ENCODE measurements around the gene VAV1.
"Not testable (repeated sequence)": the region's sequence is repeated elsewhere in the genome, so short reads cannot be mapped to it uniquely, and the experiment has no call there.

VAV1 gene

GRCh38 chr19:6772866-6773322 is 386 bp downstream of the VAV1 start:
- no peaks in the 10 kb centered on the region for H3K36me3 ChIP-seq (ENCODE audit: control insufficient read depth in 1 of 2, insufficient read depth in 2 of 2, low read depth in 1 of 2, low read length in 2 of 2)
- H3K27ac ChIP-seq (ENCODE audit: low read length, poor library complexity, severe bottlenecking) = no peak overlapping the region
- H2BK12ac ChIP-seq (ENCODE audit: low read length in 2 of 2) = no peak overlapping the region
- H3K9me3 ChIP-seq (ENCODE audit: control insufficient read depth, low read length) = no peaks in the 10 kb centered on the region
- no peak overlapping the region for H3K4ac ChIP-seq (ENCODE audit: low read depth in 1 of 2, low read length in 2 of 2)
- no peak overlapping the region for H4K91ac ChIP-seq (ENCODE audit: low read length)
- peaks cover 5 to 14% of the 10 kb centered on the region in 2 experiments for H3K27me3 ChIP-seq (ENCODE audit: control insufficient read depth in 1 of 2, insufficient read depth in 1 of 2, low read length in 2 of 2)
- no peak overlapping the region for H2BK5ac ChIP-seq (ENCODE audit: low read depth, low read length, poor library complexity, severe bottlenecking)
- H4K8ac ChIP-seq (ENCODE audit: low read length) = no peak overlapping the region
- H3K4me1 ChIP-seq (ENCODE audit: control insufficient read depth, insufficient read depth, low read depth, low read length) = peaks cover under 1% of the 10 kb centered on the region
- H3K4me2 ChIP-seq (ENCODE audit: low read length, poor library complexity, severe bottlenecking) = no peak overlapping the region
- no peak overlapping the region for H2AK5ac ChIP-seq (ENCODE audit: low read length, severe bottlenecking)
- no peak overlapping the region for H2BK120ac ChIP-seq (ENCODE audit: low read depth, low read length)
- no peak overlapping the region for H2AFZ ChIP-seq (ENCODE audit: low read depth, low read length)
- DNase-seq = no peak
- H3K18ac ChIP-seq (ENCODE audit: low read depth in 1 of 2, low read length in 2 of 2) = no peak overlapping the region
- no peak overlapping the region for H2BK15ac ChIP-seq (ENCODE audit: low read depth, poor library complexity, severe bottlenecking)
- no peak overlapping the region for H3K9ac ChIP-seq (ENCODE audit: low read length)
- WGBS = 88% methylated on average over 14 of the region's 14 CpGs
- H3K79me1 ChIP-seq (replicated peaks; ENCODE audit: low read length, poor library complexity, severe bottlenecking) = no peaks in the 10 kb centered on the region
- no peak overlapping the region for H3K4me3 ChIP-seq (ENCODE audit: insufficient read depth in 1 of 2, low read depth in 1 of 2, low read length in 2 of 2)
- H3K23ac ChIP-seq (ENCODE audit: low read length in 2 of 2) = no peak overlapping the region
- H3K14ac ChIP-seq (ENCODE audit: low read length in 2 of 2) = no peak overlapping the region

- Histone ChIP-seq H3K36me3 (ENCODE audit: control insufficient read depth in 1 of 2, insufficient read depth in 2 of 2, low read depth in 1 of 2, low read length in 2 of 2) (no peaks in the 10 kb centered on the region), H3K27ac (ENCODE audit: low read length, poor library complexity, severe bottlenecking) (no peak overlapping the region), H2AK5ac (ENCODE audit: low read length, severe bottlenecking) (no peak overlapping the region), H3K18ac (ENCODE audit: low read depth in 1 of 2, low read length in 2 of 2) (no peak overlapping the region), H4K91ac (ENCODE audit: low read length) (no peak overlapping the region), H3K23ac (ENCODE audit: low read length in 2 of 2) (no peak overlapping the region), H2BK120ac (ENCODE audit: low read depth, low read length) (no peak overlapping the region), H2AFZ (ENCODE audit: low read depth, low read length) (no peak overlapping the region), H3K9me3 (ENCODE audit: control insufficient read depth, low read length) (no peaks in the 10 kb centered on the region), H3K4me3 (ENCODE audit: insufficient read depth in 1 of 2, low read depth in 1 of 2, low read length in 2 of 2) (no peak overlapping the region), H3K14ac (ENCODE audit: low read length in 2 of 2) (no peak overlapping the region), H3K4ac (ENCODE audit: low read depth in 1 of 2, low read length in 2 of 2) (no peak overlapping the region), H3K4me1 (ENCODE audit: control insufficient read depth, insufficient read depth, low read depth, low read length) (no peaks in the 10 kb centered on the region), H2BK12ac (ENCODE audit: low read length in 2 of 2) (no peak overlapping the region), H2BK15ac (ENCODE audit: low read depth, poor library complexity, severe bottlenecking) (no peak overlapping the region), H3K4me2 (ENCODE audit: low read length, poor library complexity, severe bottlenecking) (no peak overlapping the region), H2BK5ac (ENCODE audit: low read depth, low read length, poor library complexity, severe bottlenecking) (no peak overlapping the region), H3K27me3 (ENCODE audit: control insufficient read depth in 1 of 2, insufficient read depth in 1 of 2, low read length in 2 of 2) (peaks cover 4 to 10% of the 10 kb centered on the region in 2 experiments), H3K79me1 (replicated peaks; ENCODE audit: low read length, poor library complexity, severe bottlenecking) (no peaks in the 10 kb centered on the region), H3K9ac (ENCODE audit: low read length) (no peak overlapping the region), H4K8ac (ENCODE audit: low read length) (no peak overlapping the region)
- WGBS = 85% methylated on average over 8 of the region's 8 CpGs
- DNase-seq = no peak
Measured at GRCh38 chr19:6773323-6773931, 919 bp downstream of the VAV1 start.

GRCh38 chr19:6774821-6775707 is 2.6 kb downstream of the VAV1 start:
- no peak overlapping the region for H3K4me3 ChIP-seq (ENCODE audit: insufficient read depth in 1 of 2, low read depth in 1 of 2, low read length in 2 of 2)
- no peak overlapping the region for H4K91ac ChIP-seq (ENCODE audit: low read length)
- no peak overlapping the region for H3K14ac ChIP-seq (ENCODE audit: low read length in 2 of 2)
- no peak overlapping the region for H2AFZ ChIP-seq (ENCODE audit: low read depth, low read length)
- H3K4me2 ChIP-seq (ENCODE audit: low read length, poor library complexity, severe bottlenecking) = no peak overlapping the region
- H2BK15ac ChIP-seq (ENCODE audit: low read depth, poor library complexity, severe bottlenecking) = no peak overlapping the region
- no peaks in the 10 kb centered on the region for H3K9me3 ChIP-seq (ENCODE audit: control insufficient read depth, low read length)
- no peak overlapping the region for H2BK12ac ChIP-seq (ENCODE audit: low read length in 2 of 2)
- H4K8ac ChIP-seq (ENCODE audit: low read length) = no peak overlapping the region
- H3K9ac ChIP-seq (ENCODE audit: low read length) = no peak overlapping the region
- no peak overlapping the region for H2BK5ac ChIP-seq (ENCODE audit: low read depth, low read length, poor library complexity, severe bottlenecking)
- H2BK120ac ChIP-seq (ENCODE audit: low read depth, low read length) = no peak overlapping the region
- H3K23ac ChIP-seq (ENCODE audit: low read length in 2 of 2) = no peak overlapping the region
- no peak overlapping the region for H2AK5ac ChIP-seq (ENCODE audit: low read length, severe bottlenecking)
- H3K27ac ChIP-seq (ENCODE audit: low read length, poor library complexity, severe bottlenecking) = no peak overlapping the region
- peaks cover 4 to 7% of the 10 kb centered on the region in 2 experiments for H3K27me3 ChIP-seq (ENCODE audit: control insufficient read depth in 1 of 2, insufficient read depth in 1 of 2, low read length in 2 of 2)
- no peaks in the 10 kb centered on the region for H3K4me1 ChIP-seq (ENCODE audit: control insufficient read depth, insufficient read depth, low read depth, low read length)
- H3K4ac ChIP-seq (ENCODE audit: low read depth in 1 of 2, low read length in 2 of 2) = no peak overlapping the region
- DNase-seq = no peak
- no peak overlapping the region for H3K18ac ChIP-seq (ENCODE audit: low read depth in 1 of 2, low read length in 2 of 2)
- H3K79me1 ChIP-seq (replicated peaks; ENCODE audit: low read length, poor library complexity, severe bottlenecking) = no peaks in the 10 kb centered on the region
- WGBS = 70% methylated on average over 10 of the region's 11 CpGs
- no peaks in the 10 kb centered on the region for H3K36me3 ChIP-seq (ENCODE audit: control insufficient read depth in 1 of 2, insufficient read depth in 2 of 2, low read depth in 1 of 2, low read length in 2 of 2)

GRCh38 chr19:6776045-6776444 is 3.5 kb downstream of the VAV1 start:
- not testable (repeated sequence) for H2AK5ac ChIP-seq (ENCODE audit: low read length, severe bottlenecking); H3K9ac ChIP-seq (ENCODE audit: low read length); H3K4ac ChIP-seq (ENCODE audit: low read depth in 1 of 2, low read length in 2 of 2); DNase-seq; H3K4me2 ChIP-seq (ENCODE audit: low read length, poor library complexity, severe bottlenecking); H3K4me1 ChIP-seq (ENCODE audit: control insufficient read depth, insufficient read depth, low read depth, low read length); H3K27ac ChIP-seq (ENCODE audit: low read length, poor library complexity, severe bottlenecking); H2BK12ac ChIP-seq (ENCODE audit: low read length in 2 of 2); H3K27me3 ChIP-seq (ENCODE audit: control insufficient read depth in 1 of 2, insufficient read depth in 1 of 2, low read length in 2 of 2); H2AFZ ChIP-seq (ENCODE audit: low read depth, low read length); H3K9me3 ChIP-seq (ENCODE audit: control insufficient read depth, low read length); H3K79me1 ChIP-seq (replicated peaks; ENCODE audit: low read length, poor library complexity, severe bottlenecking); H3K14ac ChIP-seq (ENCODE audit: low read length in 2 of 2); H3K4me3 ChIP-seq (ENCODE audit: insufficient read depth in 1 of 2, low read depth in 1 of 2, low read length in 2 of 2); H3K36me3 ChIP-seq (ENCODE audit: control insufficient read depth in 1 of 2, insufficient read depth in 2 of 2, low read depth in 1 of 2, low read length in 2 of 2); H3K18ac ChIP-seq (ENCODE audit: low read depth in 1 of 2, low read length in 2 of 2); H2BK15ac ChIP-seq (ENCODE audit: low read depth, poor library complexity, severe bottlenecking); H2BK120ac ChIP-seq (ENCODE audit: low read depth, low read length); H4K8ac ChIP-seq (ENCODE audit: low read length); H3K23ac ChIP-seq (ENCODE audit: low read length in 2 of 2); H2BK5ac ChIP-seq (ENCODE audit: low read depth, low read length, poor library complexity, severe bottlenecking); H4K91ac ChIP-seq (ENCODE audit: low read length)
